ENCODE data around the gene NIPAL3. TPM values are rescaled to one million over a fixed set of nuclear protein-coding genes. Genes with fewer than 3 reads are reported as not detected.
"Not testable (repeated sequence)": the region's sequence is repeated elsewhere in the genome, so short reads cannot be mapped to it uniquely, and the experiment has no call there.

NIPAL3 gene
- total RNA-seq, 1 experiment from 2014 or later: 55.8 TPM

- intact Hi-C loops (cut with micrococcal nuclease): no loop called here
- H3K36me3 Mint-ChIP-seq (ENCODE audit: insufficient read depth, unreplicated experiment): peaks cover 77% of the 10 kb centered on the region
- H3K4me3 Mint-ChIP-seq (ENCODE audit: unreplicated experiment): no peak overlapping the region
- BruUV-seq (replicated peaks): no TSS peak
- no peak for DNase-seq (ENCODE audit: unreplicated experiment)
- peaks cover 6% of the 10 kb centered on the region for H3K4me1 Mint-ChIP-seq (ENCODE audit: insufficient read depth, unreplicated experiment)
- POLR2A ChIA-PET: no interaction called here
- no peaks in the 10 kb centered on the region for H3K27me3 Mint-ChIP-seq (ENCODE audit: insufficient read depth, unreplicated experiment)
- H3K9me3 Mint-ChIP-seq (ENCODE audit: unreplicated experiment): no peaks in the 10 kb centered on the region
- no peak overlapping the region for H3K27ac Mint-ChIP-seq (ENCODE audit: low read depth, unreplicated experiment)
- TF ChIP-seq CTCF (IDR thresholded peaks at IDR 0.05; ENCODE audit: unreplicated experiment): no peak
- CTCF ChIA-PET: interaction anchor here (0.6 to 1.4 kb wide), 3 partner anchors 43 to 146 kb away, joined by 3 to 6 read pairs (median 3); partner anchors contain the start of gene NIPAL3
Measured at GRCh38 chr1:24457866-24458265, 42.3 kb downstream of the NIPAL3 start.

GRCh38 chr1:24459551-24460266, 44.1 kb downstream of the NIPAL3 start:
- ChIA-PET CTCF (no interaction called here), POLR2A (no interaction called here)
- Mint-ChIP-seq H3K36me3 (ENCODE audit: insufficient read depth, unreplicated experiment) (peaks cover 74% of the 10 kb centered on the region), H3K4me1 (ENCODE audit: insufficient read depth, unreplicated experiment) (peaks cover 6% of the 10 kb centered on the region), H3K4me3 (ENCODE audit: unreplicated experiment) (no peak overlapping the region), H3K27ac (ENCODE audit: low read depth, unreplicated experiment) (no peak overlapping the region), H3K27me3 (ENCODE audit: insufficient read depth, unreplicated experiment) (no peaks in the 10 kb centered on the region), H3K9me3 (ENCODE audit: unreplicated experiment) (no peaks in the 10 kb centered on the region)
- DNase-seq (ENCODE audit: unreplicated experiment): no peak
- no peak for TF ChIP-seq CTCF (IDR thresholded peaks at IDR 0.05; ENCODE audit: unreplicated experiment)
- intact Hi-C loops (cut with micrococcal nuclease): no loop called here
- BruUV-seq (replicated peaks): no TSS peak

- POLR2A ChIA-PET; H3K9me3 Mint-ChIP-seq (ENCODE audit: unreplicated experiment); H3K27me3 Mint-ChIP-seq (ENCODE audit: insufficient read depth, unreplicated experiment); H3K4me1 Mint-ChIP-seq (ENCODE audit: insufficient read depth, unreplicated experiment); CTCF ChIA-PET; BruUV-seq (replicated peaks); intact Hi-C loops (cut with micrococcal nuclease); H3K27ac Mint-ChIP-seq (ENCODE audit: low read depth, unreplicated experiment); H3K4me3 Mint-ChIP-seq (ENCODE audit: unreplicated experiment): not testable (repeated sequence)
- peak; percentile 14 for DNase-seq (ENCODE audit: unreplicated experiment)
- H3K36me3 Mint-ChIP-seq (ENCODE audit: insufficient read depth, unreplicated experiment): peaks cover 71% of the 10 kb centered on the region
Measured at GRCh38 chr1:24462128-24462527, 46.5 kb downstream of the NIPAL3 start.

GRCh38 chr1:24463776-24464735, 48.5 kb downstream of the NIPAL3 start:
- intact Hi-C loops (cut with micrococcal nuclease): no loop called here
- ChIA-PET POLR2A (no interaction called here), CTCF (interaction anchor here (0.6 to 1.0 kb wide), 2 partner anchors 28 to 265 kb away, joined by 3 to 4 read pairs; no protein-coding TSS in a partner anchor)
- Mint-ChIP-seq H3K4me1 (ENCODE audit: insufficient read depth, unreplicated experiment) (peaks cover 6% of the 10 kb centered on the region), H3K4me3 (ENCODE audit: unreplicated experiment) (no peak overlapping the region), H3K27ac (ENCODE audit: low read depth, unreplicated experiment) (no peak overlapping the region), H3K9me3 (ENCODE audit: unreplicated experiment) (no peaks in the 10 kb centered on the region), H3K27me3 (ENCODE audit: insufficient read depth, unreplicated experiment) (no peaks in the 10 kb centered on the region), H3K36me3 (ENCODE audit: insufficient read depth, unreplicated experiment) (peaks cover 75% of the 10 kb centered on the region)
- no peak for TF ChIP-seq CTCF (IDR thresholded peaks at IDR 0.05; ENCODE audit: unreplicated experiment)
- no peak for DNase-seq (ENCODE audit: unreplicated experiment)
- no TSS peak for BruUV-seq (replicated peaks)

Data from MCF 10A (cell line).